GM12801 (cell line): Measurements from ENCODE around the gene STK24.

Experiments
- CTCF ChIP-seq: IDR thresholded peaks from one replicate; pipeline ENCODE4 v1.5.1; 2011; ENCODE audit warnings: control low read depth; ENCODE audit not compliant: insufficient read length; ENCODE audit errors: extremely low read depth

The STK24 gene

GRCh38 chr13:98576963-98577835 is at the start of gene STK24:
STK24 (minus strand) TSS chr13:98577107; CDS start chr13:98576786, 321 bp downstream.
- TF ChIP-seq CTCF: no peak

GRCh38 chr13:98626298-98626935 is 49.5 kb upstream of the STK24 start:
- TF ChIP-seq CTCF: no peak

- TF ChIP-seq CTCF: no peak
Observed at GRCh38 chr13:98622931-98623331, 46.0 kb upstream of the STK24 start.

GRCh38 chr13:98619556-98619955 is 42.6 kb upstream of the STK24 start:
- no peak for TF ChIP-seq CTCF

DNA sequence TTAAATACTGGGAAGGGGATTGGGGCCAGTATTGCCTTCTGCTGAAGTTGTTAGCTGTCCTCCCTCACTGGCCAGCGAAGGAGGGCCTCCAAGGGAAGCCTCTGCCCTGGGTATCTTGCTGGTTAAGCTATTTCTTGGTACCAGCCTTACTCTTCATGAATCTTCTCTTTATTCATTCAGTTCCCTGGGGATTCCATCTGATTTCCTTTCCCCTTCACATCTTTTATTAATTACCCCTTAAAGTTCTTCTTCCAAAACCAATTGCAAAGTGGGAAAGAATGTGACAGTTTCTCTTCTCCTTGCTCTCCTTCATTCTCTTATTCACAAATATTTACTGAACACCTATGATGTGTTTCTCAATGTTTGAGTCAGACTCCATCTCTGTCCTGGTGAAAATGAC is 36.7 kb upstream of the STK24 start:
- no peak for TF ChIP-seq CTCF

DNA sequence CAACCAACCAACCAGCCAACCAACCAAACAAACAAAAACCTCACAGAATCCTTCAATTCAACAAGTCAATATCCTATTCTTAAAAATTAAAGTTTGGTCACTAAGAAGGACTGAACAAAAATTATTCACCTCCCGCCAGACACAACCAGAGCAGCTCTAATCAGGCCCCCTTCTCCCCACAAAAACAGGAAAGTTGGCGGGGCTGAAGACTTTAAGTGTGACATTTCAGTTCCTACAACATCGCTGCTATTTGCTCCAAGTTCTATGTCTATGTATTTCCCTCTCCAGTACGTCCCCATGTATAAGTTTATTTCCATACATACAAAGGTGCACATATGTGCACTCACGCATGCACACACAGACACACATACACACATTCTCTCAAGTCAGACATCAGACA is 32.8 kb upstream of the STK24 start:
- no peak for TF ChIP-seq CTCF

DNA sequence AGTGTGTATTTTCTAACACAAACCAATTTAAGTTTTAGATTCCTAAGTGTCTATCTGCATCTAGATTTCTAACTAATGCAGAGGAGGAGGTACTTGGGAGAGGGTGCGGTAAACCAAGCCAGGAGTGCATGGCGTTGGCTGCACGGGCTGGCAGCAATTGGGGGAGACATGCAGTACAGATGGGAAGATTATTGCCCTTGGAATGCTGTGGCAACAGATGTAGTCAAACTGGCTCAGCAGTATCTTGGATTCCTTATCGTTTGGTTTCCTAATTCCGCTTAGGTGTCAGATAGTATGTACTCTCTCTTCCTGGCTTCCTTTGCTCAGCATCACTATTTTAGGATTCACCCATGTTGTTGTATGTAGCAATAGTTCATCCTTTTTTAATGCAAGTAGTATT is 29.4 kb upstream of the STK24 start:
- no peak for TF ChIP-seq CTCF
